ENCODE measurements around the gene SH3BP5L.

Gene SH3BP5L

DNA sequence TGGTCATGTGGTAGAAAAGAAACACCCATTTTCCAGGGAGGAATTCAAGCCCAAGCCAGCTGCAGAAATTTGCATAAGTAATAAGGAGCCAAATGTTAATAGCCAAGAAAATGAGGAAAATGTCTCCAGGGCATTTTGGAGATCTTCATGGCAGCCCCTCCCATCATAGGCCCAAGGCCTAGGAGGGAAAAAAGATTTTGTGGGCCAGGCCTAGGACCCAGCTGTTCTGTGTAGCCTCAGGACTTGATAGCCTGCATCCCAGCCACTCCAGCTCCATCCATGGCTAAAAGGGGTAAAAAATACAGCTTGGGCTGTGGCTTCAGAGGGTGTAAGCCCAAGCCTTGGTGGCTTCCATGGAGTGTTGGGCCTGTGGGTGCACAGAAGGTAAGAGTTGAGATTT, 48.7 kb downstream of the SH3BP5L start:
- no peak for DNase-seq (ENCODE audit: low spot score)

DNA sequence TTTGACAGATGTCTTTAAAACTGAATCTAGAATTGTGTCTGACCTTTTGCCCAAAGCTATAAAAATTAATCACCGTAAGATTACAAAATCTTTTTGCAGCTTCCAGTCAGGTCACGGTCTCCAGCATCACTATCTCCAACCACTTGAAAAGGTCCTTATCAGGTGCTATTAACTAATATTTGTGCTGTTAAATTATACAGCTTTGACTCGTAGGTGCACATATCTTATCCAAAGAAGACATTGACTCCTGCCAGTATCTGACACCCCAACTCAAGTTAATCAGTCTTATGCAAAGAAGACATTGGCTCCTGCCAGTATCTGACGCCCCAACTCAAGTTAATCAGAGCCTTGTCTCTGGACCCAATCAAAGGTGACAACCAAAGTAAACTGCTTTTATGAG, 50.3 kb downstream of the SH3BP5L start:
- DNase-seq (ENCODE audit: low spot score): no peak

Measured in HuH-7.5 (cell line).